Peyer's patch (tissue), 4 donors: ENCODE measurements around the gene BTNL9.

ENCODE experiments used
- POLR2A ChIP-seq, 2 donors: fragments of 450-650 bp; IDR thresholded peaks; one replicate each; pipeline ENCODE4 v1.5.1; 2017; ENCODE audit warnings: antibody characterized with exemption in 2 of 2, mild to moderate bottlenecking in 2 of 2, moderate library complexity in 2 of 2
- TF ChIP-seq, protein P1 (sequence below), 6 experiments: fragments of 450-650 bp in 4 of 6; fragments of 200-600 bp in 2 of 6; sonication (generic) in 1 of 6; IDR thresholded peaks; one replicate each; pipeline ENCODE4 v1.5.1; 2017 to 2019; ENCODE audit warnings: antibody characterized with exemption in 6 of 6, mild to moderate bottlenecking in 3 of 6, moderate library complexity in 1 of 6

DNA sequence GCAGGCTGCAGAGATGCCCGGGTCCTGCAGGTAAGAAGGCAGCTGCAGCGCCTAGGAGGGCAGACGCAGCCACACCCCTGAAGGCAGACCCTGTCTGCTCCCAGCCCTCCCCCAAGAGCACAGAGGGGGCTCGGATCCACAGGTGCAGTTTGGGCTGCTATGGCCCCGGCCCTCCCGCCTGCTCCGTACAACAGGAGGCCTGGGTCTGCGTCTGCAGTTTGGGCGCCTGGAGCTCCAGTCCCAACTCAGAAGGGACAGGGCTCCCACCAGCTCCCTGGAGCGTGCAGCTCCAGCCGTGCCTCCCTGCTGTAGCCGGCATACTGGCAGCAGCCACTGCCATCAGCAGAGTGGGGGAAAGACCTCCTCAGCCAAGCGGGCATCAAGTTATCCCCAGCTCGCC lies 30.5 kb downstream of the BTNL9 start:
- TF ChIP-seq, protein P1, sequence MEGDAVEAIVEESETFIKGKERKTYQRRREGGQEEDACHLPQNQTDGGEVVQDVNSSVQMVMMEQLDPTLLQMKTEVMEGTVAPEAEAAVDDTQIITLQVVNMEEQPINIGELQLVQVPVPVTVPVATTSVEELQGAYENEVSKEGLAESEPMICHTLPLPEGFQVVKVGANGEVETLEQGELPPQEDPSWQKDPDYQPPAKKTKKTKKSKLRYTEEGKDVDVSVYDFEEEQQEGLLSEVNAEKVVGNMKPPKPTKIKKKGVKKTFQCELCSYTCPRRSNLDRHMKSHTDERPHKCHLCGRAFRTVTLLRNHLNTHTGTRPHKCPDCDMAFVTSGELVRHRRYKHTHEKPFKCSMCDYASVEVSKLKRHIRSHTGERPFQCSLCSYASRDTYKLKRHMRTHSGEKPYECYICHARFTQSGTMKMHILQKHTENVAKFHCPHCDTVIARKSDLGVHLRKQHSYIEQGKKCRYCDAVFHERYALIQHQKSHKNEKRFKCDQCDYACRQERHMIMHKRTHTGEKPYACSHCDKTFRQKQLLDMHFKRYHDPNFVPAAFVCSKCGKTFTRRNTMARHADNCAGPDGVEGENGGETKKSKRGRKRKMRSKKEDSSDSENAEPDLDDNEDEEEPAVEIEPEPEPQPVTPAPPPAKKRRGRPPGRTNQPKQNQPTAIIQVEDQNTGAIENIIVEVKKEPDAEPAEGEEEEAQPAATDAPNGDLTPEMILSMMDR (IDR thresholded peaks at IDR 0.05), result no peak
- TF ChIP-seq POLR2A (IDR thresholded peaks at IDR 0.05), result no peak
